NCI-H1417 (cell line): ENCODE results near the gene ZNF217.
"Not testable (repeated sequence)": the region's sequence is repeated elsewhere in the genome, so short reads cannot be mapped to it uniquely, and the experiment has no call there.

Experiments used
- DNase-seq, 3 experiments: peaks; one replicate each; lab custom pipeline; 2025; lab: John Stamatoyannopoulos, UW

Gene ZNF217

GRCh38 chr20:53593466-53594007 is at the start of gene ZNF217:
Gene ZNF217, minus strand, starts transcription at chr20:53593839. Its CDS starts 11,013 bp downstream, at chr20:53582826.
- peak; percentile 12 to 53 (median 24) for DNase-seq

- DNase-seq, result no peak
These were observed 49.6 kb upstream of the ZNF217 start for GRCh38 chr20:53643031-53643832.

- DNase-seq, result no peak
These were observed 48.8 kb upstream of the ZNF217 start for GRCh38 chr20:53642196-53643030.

- no peak for DNase-seq
These were observed 46.2 kb upstream of the ZNF217 start for GRCh38 chr20:53639647-53640440.

- DNase-seq, result no peak
These were observed 45.5 kb upstream of the ZNF217 start for GRCh38 chr20:53639128-53639527.

- not testable (repeated sequence) for DNase-seq
These were observed 43.7 kb upstream of the ZNF217 start for GRCh38 chr20:53637310-53637709.

- DNase-seq, result no peak
These were observed 43.0 kb upstream of the ZNF217 start for GRCh38 chr20:53636540-53637097.

GRCh38 chr20:53635221-53635620 is 41.6 kb upstream of the ZNF217 start:
- DNase-seq, result no peak

- DNase-seq, result no peak
These were observed 38.4 kb upstream of the ZNF217 start for GRCh38 chr20:53631909-53632662.

GRCh38 chr20:53629436-53629835 is 35.8 kb upstream of the ZNF217 start:
- DNase-seq, result no peak

- not testable (repeated sequence) for DNase-seq
These were observed 35.1 kb upstream of the ZNF217 start for GRCh38 chr20:53628758-53629157.

GRCh38 chr20:53628076-53628475 is 34.4 kb upstream of the ZNF217 start:
- no peak for DNase-seq

GRCh38 chr20:53627001-53627400 is 33.4 kb upstream of the ZNF217 start:
- DNase-seq, result not testable (repeated sequence)

GRCh38 chr20:53626584-53626983 is 32.9 kb upstream of the ZNF217 start:
- no peak for DNase-seq

GRCh38 chr20:53625311-53626129 is 31.9 kb upstream of the ZNF217 start:
- DNase-seq, result no peak

- DNase-seq, result not testable (repeated sequence)
These were observed 31.2 kb upstream of the ZNF217 start for GRCh38 chr20:53624927-53625250.

GRCh38 chr20:53623454-53624211 is 30.0 kb upstream of the ZNF217 start:
- DNase-seq, result peak in 1 of 3 experiments; percentile 19

GRCh38 chr20:53623134-53623453 is 29.5 kb upstream of the ZNF217 start:
- no peak for DNase-seq
